ENCODE data around the gene CLDN20. TPM values are rescaled to one million over a fixed set of nuclear protein-coding genes. Genes with fewer than 3 reads are reported as not detected.
"Not testable (repeated sequence)": the region's sequence is repeated elsewhere in the genome, so short reads cannot be mapped to it uniquely, and the experiment has no call there.

The CLDN20 gene
- total RNA-seq, 1 experiment from 2014 or later, result not detected

GRCh38 chr6:155267411-155267810 lies 3.6 kb downstream of the CLDN20 start:
- peaks cover 16% of the 10 kb centered on the region for H3K4me1 ChIP-seq (replicated peaks)
- no peak for DNase-seq (ENCODE audit: low read depth in 1 of 2, low spot score in 2 of 2)
- H3K27ac ChIP-seq, result no peak overlapping the region
- peaks cover 40% of the 10 kb centered on the region for H3K36me3 ChIP-seq
- H3K27me3 ChIP-seq (replicated peaks), result no peaks in the 10 kb centered on the region
- no peaks in the 10 kb centered on the region for H3K9me3 ChIP-seq (replicated peaks)
- no peak overlapping the region for H3K4me3 ChIP-seq

GRCh38 chr6:155268088-155268867 lies 4.5 kb downstream of the CLDN20 start:
- peaks cover 25% of the 10 kb centered on the region for H3K4me1 ChIP-seq (replicated peaks)
- H3K27me3 ChIP-seq (replicated peaks); H3K9me3 ChIP-seq (replicated peaks); H3K4me3 ChIP-seq; H3K27ac ChIP-seq: not testable (repeated sequence)
- peaks cover 40% of the 10 kb centered on the region for H3K36me3 ChIP-seq
- DNase-seq (ENCODE audit: low read depth in 1 of 2, low spot score in 2 of 2), result peak in 1 of 2 experiments; percentile 43

- H3K4me3 ChIP-seq, result no peak overlapping the region
- H3K9me3 ChIP-seq (replicated peaks), result no peaks in the 10 kb centered on the region
- peaks cover 38% of the 10 kb centered on the region for H3K4me1 ChIP-seq (replicated peaks)
- no peaks in the 10 kb centered on the region for H3K27me3 ChIP-seq (replicated peaks)
- H3K27ac ChIP-seq, result no peak overlapping the region
- DNase-seq (ENCODE audit: low read depth in 1 of 2, low spot score in 2 of 2), result no peak
- peaks cover 27% of the 10 kb centered on the region for H3K36me3 ChIP-seq
These were observed 6.0 kb downstream of the CLDN20 start for GRCh38 chr6:155269765-155270164.

- Histone ChIP-seq H3K27me3 (replicated peaks) (no peaks in the 10 kb centered on the region), H3K4me3 (no peak overlapping the region), H3K36me3 (peaks cover 26% of the 10 kb centered on the region), H3K27ac (no peak overlapping the region), H3K4me1 (replicated peaks) (peaks cover 42% of the 10 kb centered on the region), H3K9me3 (replicated peaks) (no peaks in the 10 kb centered on the region)
- no peak for DNase-seq (ENCODE audit: low read depth in 1 of 2, low spot score in 2 of 2)
These were observed 6.8 kb downstream of the CLDN20 start for GRCh38 chr6:155270561-155271091.

GRCh38 chr6:155271145-155271544 lies 7.3 kb downstream of the CLDN20 start:
- Histone ChIP-seq H3K27me3 (replicated peaks) (no peaks in the 10 kb centered on the region), H3K36me3 (peaks cover 25% of the 10 kb centered on the region), H3K27ac (no peak overlapping the region), H3K4me3 (no peak overlapping the region), H3K4me1 (replicated peaks) (peaks cover 47% of the 10 kb centered on the region), H3K9me3 (replicated peaks) (no peaks in the 10 kb centered on the region)
- no peak for DNase-seq (ENCODE audit: low read depth in 1 of 2, low spot score in 2 of 2)

GRCh38 chr6:155272353-155273232 lies 8.8 kb downstream of the CLDN20 start:
- H3K4me3 ChIP-seq, result no peak overlapping the region
- peak in 1 of 2 experiments; percentile 25 for DNase-seq (ENCODE audit: low read depth in 1 of 2, low spot score in 2 of 2)
- peaks cover 18% of the 10 kb centered on the region for H3K36me3 ChIP-seq
- no peaks in the 10 kb centered on the region for H3K27me3 ChIP-seq (replicated peaks)
- H3K27ac ChIP-seq, result peak overlapping the region; percentile 86
- peaks cover 60% of the 10 kb centered on the region for H3K4me1 ChIP-seq (replicated peaks)
- no peaks in the 10 kb centered on the region for H3K9me3 ChIP-seq (replicated peaks)

GRCh38 chr6:155273431-155273830 lies 9.6 kb downstream of the CLDN20 start:
- H3K4me3 ChIP-seq, result no peak overlapping the region
- peaks cover 60% of the 10 kb centered on the region for H3K4me1 ChIP-seq (replicated peaks)
- peaks cover 16% of the 10 kb centered on the region for H3K36me3 ChIP-seq
- H3K27ac ChIP-seq, result peak overlapping the region; percentile 86
- peak; percentile 80 to 88 for DNase-seq (ENCODE audit: low read depth in 1 of 2, low spot score in 2 of 2)
- H3K27me3 ChIP-seq (replicated peaks), result no peaks in the 10 kb centered on the region
- no peaks in the 10 kb centered on the region for H3K9me3 ChIP-seq (replicated peaks)

- peak overlapping the region; percentile 86 for H3K27ac ChIP-seq
- DNase-seq (ENCODE audit: low read depth in 1 of 2, low spot score in 2 of 2), result peak in 1 of 2 experiments; percentile 89
- H3K36me3 ChIP-seq, result peaks cover 19% of the 10 kb centered on the region
- H3K9me3 ChIP-seq (replicated peaks), result no peaks in the 10 kb centered on the region
- no peak overlapping the region for H3K4me3 ChIP-seq
- H3K4me1 ChIP-seq (replicated peaks), result peaks cover 59% of the 10 kb centered on the region
- H3K27me3 ChIP-seq (replicated peaks), result no peaks in the 10 kb centered on the region
These were observed 10.3 kb downstream of the CLDN20 start for GRCh38 chr6:155274106-155274505.

GRCh38 chr6:155274533-155274932 lies 10.7 kb downstream of the CLDN20 start:
- peaks cover 23% of the 10 kb centered on the region for H3K36me3 ChIP-seq
- peak overlapping the region; percentile 86 for H3K27ac ChIP-seq
- H3K4me1 ChIP-seq (replicated peaks), result peaks cover 59% of the 10 kb centered on the region
- no peak overlapping the region for H3K4me3 ChIP-seq
- peak in 1 of 2 experiments; percentile 52 for DNase-seq (ENCODE audit: low read depth in 1 of 2, low spot score in 2 of 2)
- H3K27me3 ChIP-seq (replicated peaks), result no peaks in the 10 kb centered on the region
- H3K9me3 ChIP-seq (replicated peaks), result no peaks in the 10 kb centered on the region

- Histone ChIP-seq H3K4me1 (replicated peaks) (peaks cover 59% of the 10 kb centered on the region), H3K9me3 (replicated peaks) (no peaks in the 10 kb centered on the region), H3K27ac (0 out of 2 replicates have a peak overlapping the region, but pooled peaks have one; percentile 4), H3K4me3 (no peak overlapping the region), H3K36me3 (peaks cover 33% of the 10 kb centered on the region), H3K27me3 (replicated peaks) (no peaks in the 10 kb centered on the region)
- DNase-seq (ENCODE audit: low read depth in 1 of 2, low spot score in 2 of 2), result peak in 1 of 2 experiments; percentile 33
These were observed 12.1 kb downstream of the CLDN20 start for GRCh38 chr6:155275808-155276480.

GRCh38 chr6:155276638-155277037 lies 12.8 kb downstream of the CLDN20 start:
- H3K36me3 ChIP-seq, result peaks cover 36% of the 10 kb centered on the region
- 0 out of 2 replicates have a peak overlapping the region, but pooled peaks have one; percentile 4 for H3K27ac ChIP-seq
- peaks cover 59% of the 10 kb centered on the region for H3K4me1 ChIP-seq (replicated peaks)
- no peaks in the 10 kb centered on the region for H3K9me3 ChIP-seq (replicated peaks)
- no peaks in the 10 kb centered on the region for H3K27me3 ChIP-seq (replicated peaks)
- DNase-seq (ENCODE audit: low read depth in 1 of 2, low spot score in 2 of 2), result no peak
- no peak overlapping the region for H3K4me3 ChIP-seq

- peaks cover 45% of the 10 kb centered on the region for H3K4me1 ChIP-seq (replicated peaks)
- no peak for DNase-seq (ENCODE audit: low read depth in 1 of 2, low spot score in 2 of 2)
- no peak overlapping the region for H3K27ac ChIP-seq
- H3K36me3 ChIP-seq, result peaks cover 37% of the 10 kb centered on the region
- H3K9me3 ChIP-seq (replicated peaks), result no peaks in the 10 kb centered on the region
- no peaks in the 10 kb centered on the region for H3K27me3 ChIP-seq (replicated peaks)
- no peak overlapping the region for H3K4me3 ChIP-seq
These were observed 14.7 kb downstream of the CLDN20 start for GRCh38 chr6:155278319-155279049.

- DNase-seq (ENCODE audit: low read depth in 1 of 2, low spot score in 2 of 2), result no peak
- Histone ChIP-seq H3K36me3 (peaks cover 54% of the 10 kb centered on the region), H3K9me3 (replicated peaks) (no peaks in the 10 kb centered on the region), H3K27me3 (replicated peaks) (no peaks in the 10 kb centered on the region), H3K27ac (no peak overlapping the region), H3K4me1 (replicated peaks) (no peaks in the 10 kb centered on the region), H3K4me3 (no peak overlapping the region)
These were observed 21.0 kb downstream of the CLDN20 start for GRCh38 chr6:155284775-155285174.
